Eye (tissue), 1 donor: ENCODE data around the gene FREM1.
A peak's percentile ranks its signal among the peaks of the same experiment; 100 is the strongest.

Experiments
- DNase-seq: peaks from one replicate; pipeline ENCODE4 v3.0.0-alpha.2; 2015

The FREM1 gene

GRCh38 chr9:14693251-14693861 is 216.9 kb downstream of the FREM1 start, which contains the start of gene ZDHHC21:
Gene ZDHHC21 (minus strand): TSS chr9:14693432. CDS start chr9:14674340, 19,092 bp downstream.
- DNase-seq: peak; percentile 83

GRCh38 chr9:14692470-14693250 is 217.6 kb downstream of the FREM1 start:
- peak; percentile 67 for DNase-seq

GRCh38 chr9:14690948-14691730 is 219.1 kb downstream of the FREM1 start:
- no peak for DNase-seq

GRCh38 chr9:14687042-14687719 is 223.0 kb downstream of the FREM1 start:
- no peak for DNase-seq

- DNase-seq: no peak
Observed at GRCh38 chr9:14686168-14686567, 224.1 kb downstream of the FREM1 start.
